GM12875 (cell line): ENCODE measurements around the gene TRANK1.

Experiments used
- H3K4me3 ChIP-seq: one replicate; pipeline ENCODE4 v1.5.1; 2011; ENCODE audit warnings: low read depth, low read length, control low read depth
- TF ChIP-seq, protein P1 (sequence below): IDR thresholded peaks from 2 replicates; pipeline ENCODE4 v1.5.1; 2011; ENCODE audit warnings: low read depth, mild to moderate bottlenecking, control low read depth, inconsistent platforms, low read length, moderate library complexity, borderline replicate concordance; ENCODE audit not compliant: insufficient read depth

TRANK1 gene

DNA sequence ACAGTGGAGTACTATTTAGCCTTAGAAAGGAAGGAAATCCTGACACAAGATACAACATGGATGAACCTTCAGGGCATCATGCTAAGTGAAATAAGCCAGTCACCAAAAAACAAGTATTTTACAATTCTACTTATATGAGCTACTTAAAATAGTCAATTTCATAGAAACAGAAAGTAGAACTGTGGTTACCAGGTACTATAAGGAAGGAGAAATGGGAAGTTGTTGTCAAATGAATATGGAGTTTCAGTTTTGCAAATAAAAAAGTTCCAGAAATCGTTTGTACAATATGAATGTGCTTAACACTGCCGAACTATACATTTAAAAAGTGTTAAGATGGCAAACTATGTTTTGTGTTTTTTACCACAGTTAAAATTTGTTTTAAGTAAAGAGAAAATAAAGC, 26.8 kb downstream of the TRANK1 start:
- TF ChIP-seq, protein P1, sequence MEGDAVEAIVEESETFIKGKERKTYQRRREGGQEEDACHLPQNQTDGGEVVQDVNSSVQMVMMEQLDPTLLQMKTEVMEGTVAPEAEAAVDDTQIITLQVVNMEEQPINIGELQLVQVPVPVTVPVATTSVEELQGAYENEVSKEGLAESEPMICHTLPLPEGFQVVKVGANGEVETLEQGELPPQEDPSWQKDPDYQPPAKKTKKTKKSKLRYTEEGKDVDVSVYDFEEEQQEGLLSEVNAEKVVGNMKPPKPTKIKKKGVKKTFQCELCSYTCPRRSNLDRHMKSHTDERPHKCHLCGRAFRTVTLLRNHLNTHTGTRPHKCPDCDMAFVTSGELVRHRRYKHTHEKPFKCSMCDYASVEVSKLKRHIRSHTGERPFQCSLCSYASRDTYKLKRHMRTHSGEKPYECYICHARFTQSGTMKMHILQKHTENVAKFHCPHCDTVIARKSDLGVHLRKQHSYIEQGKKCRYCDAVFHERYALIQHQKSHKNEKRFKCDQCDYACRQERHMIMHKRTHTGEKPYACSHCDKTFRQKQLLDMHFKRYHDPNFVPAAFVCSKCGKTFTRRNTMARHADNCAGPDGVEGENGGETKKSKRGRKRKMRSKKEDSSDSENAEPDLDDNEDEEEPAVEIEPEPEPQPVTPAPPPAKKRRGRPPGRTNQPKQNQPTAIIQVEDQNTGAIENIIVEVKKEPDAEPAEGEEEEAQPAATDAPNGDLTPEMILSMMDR, result no peak
- H3K4me3 ChIP-seq, result no peak overlapping the region

GRCh38 chr3:36911990-36912804, 32.7 kb downstream of the TRANK1 start:
- TF ChIP-seq, protein P1, result no peak
- H3K4me3 ChIP-seq, result no peak overlapping the region

DNA sequence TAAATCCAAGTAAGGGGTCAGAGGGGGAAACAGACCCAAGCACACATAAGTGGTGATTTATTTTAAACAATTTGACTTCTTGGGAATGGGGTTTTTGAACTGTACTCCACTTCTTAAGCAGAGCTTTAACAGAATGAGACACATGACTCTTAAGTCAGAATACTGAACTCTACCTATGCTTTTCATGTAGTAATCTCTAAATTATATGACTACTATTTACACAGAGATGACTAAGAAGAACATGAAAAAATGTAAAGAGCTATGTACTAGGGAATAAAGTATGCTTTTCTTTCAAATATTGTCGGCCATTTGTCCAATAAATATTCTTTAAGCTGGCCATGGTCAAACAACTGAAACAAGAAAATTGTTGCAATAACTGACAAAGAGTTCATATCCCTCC, 35.2 kb downstream of the TRANK1 start:
- TF ChIP-seq, protein P1, result no peak
- H3K4me3 ChIP-seq, result no peak overlapping the region

GRCh38 chr3:36909181-36909580, 35.7 kb downstream of the TRANK1 start:
- TF ChIP-seq, protein P1, result no peak

GRCh38 chr3:36908647-36909180, 36.1 kb downstream of the TRANK1 start:
- TF ChIP-seq, protein P1, result no peak
- H3K4me3 ChIP-seq, result peak overlapping the region; percentile 48

More at GRCh38 chr3:36909181-36909580, 35.7 kb downstream of the TRANK1 start:
- H3K4me3 ChIP-seq, result no peak overlapping the region

DNA sequence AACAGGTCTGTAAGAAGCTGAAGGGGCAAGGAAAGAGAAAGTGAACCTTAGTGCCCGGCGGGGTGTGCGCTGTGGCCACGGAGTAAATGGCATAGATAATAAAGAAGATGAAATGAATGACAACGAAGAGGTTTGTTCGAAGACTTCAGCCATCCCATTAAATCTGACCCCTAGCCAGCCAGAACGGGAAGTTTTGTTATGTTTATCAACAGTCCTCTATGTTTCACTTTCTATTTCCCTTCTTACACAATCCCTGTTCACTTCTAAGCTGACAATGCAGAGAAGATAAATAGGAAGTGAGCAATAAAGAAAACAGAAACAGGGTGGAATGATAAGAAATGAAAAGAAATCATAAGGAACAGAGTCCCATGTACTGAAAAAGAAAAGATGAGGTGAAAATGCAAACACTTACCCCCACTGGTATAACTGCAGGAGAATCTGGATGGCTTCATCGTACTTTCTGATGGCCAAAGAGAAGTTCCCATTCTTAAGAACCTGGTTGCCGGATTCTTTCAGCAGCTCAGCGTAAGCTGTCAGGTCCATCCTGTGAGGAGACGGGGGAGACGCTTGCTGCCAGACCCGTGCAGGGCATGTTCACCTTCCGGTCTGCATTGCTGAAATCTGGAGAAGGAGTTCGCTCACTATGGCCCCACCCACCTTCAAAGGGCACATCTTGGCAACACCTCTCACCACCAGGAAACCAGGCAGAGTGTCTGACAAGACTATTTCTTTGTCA, 36.8 kb downstream of the TRANK1 start:
- TF ChIP-seq, protein P1, result no peak
- H3K4me3 ChIP-seq, result peak overlapping the region; percentile 48
